Islet of Langerhans (tissue), 1 donor: ENCODE data around the gene PFKP.
A peak's percentile ranks its signal among the peaks of the same experiment; 100 is the strongest.
"Not testable (repeated sequence)": the region's sequence is repeated elsewhere in the genome, so short reads cannot be mapped to it uniquely, and the experiment has no call there.

Experiments used
- FAIRE-seq: peaks from one replicate; lab custom pipeline; 2011; peaks lifted over from hg19 to GRCh38; lab: Jason Lieb, UNC

The PFKP gene

GRCh38 chr10:3099291-3100092, 32.1 kb downstream of the PFKP start:
- FAIRE-seq: no peak

GRCh38 chr10:3100093-3100792, 32.9 kb downstream of the PFKP start:
- no peak for FAIRE-seq

- no peak for FAIRE-seq
These were observed 33.7 kb downstream of the PFKP start for GRCh38 chr10:3100856-3101640.

- FAIRE-seq: peak; percentile 93
These were observed 35.5 kb downstream of the PFKP start for GRCh38 chr10:3102720-3103427.

- FAIRE-seq: no peak
These were observed 36.3 kb downstream of the PFKP start for GRCh38 chr10:3103646-3104045.

- FAIRE-seq: no peak
These were observed 37.0 kb downstream of the PFKP start for GRCh38 chr10:3104251-3104918.

GRCh38 chr10:3105166-3105565, 37.8 kb downstream of the PFKP start:
- no peak for FAIRE-seq

- no peak for FAIRE-seq
These were observed 38.6 kb downstream of the PFKP start for GRCh38 chr10:3105905-3106304.

- FAIRE-seq: not testable (repeated sequence)
These were observed 39.0 kb downstream of the PFKP start for GRCh38 chr10:3106328-3106727.

GRCh38 chr10:3106928-3107425, 39.6 kb downstream of the PFKP start:
- FAIRE-seq: no peak

GRCh38 chr10:3107426-3107961, 40.1 kb downstream of the PFKP start:
- no peak for FAIRE-seq

- FAIRE-seq: no peak
These were observed 40.7 kb downstream of the PFKP start for GRCh38 chr10:3108033-3108432.

- no peak for FAIRE-seq
These were observed 41.3 kb downstream of the PFKP start for GRCh38 chr10:3108575-3109105.

GRCh38 chr10:3109196-3109595, 41.8 kb downstream of the PFKP start:
- no peak for FAIRE-seq

- no peak for FAIRE-seq
These were observed 42.3 kb downstream of the PFKP start for GRCh38 chr10:3109633-3110032.

- FAIRE-seq: no peak
These were observed 43.7 kb downstream of the PFKP start for GRCh38 chr10:3110782-3111620.

GRCh38 chr10:3111621-3112163, 44.3 kb downstream of the PFKP start:
- no peak for FAIRE-seq

- no peak for FAIRE-seq
These were observed 46.0 kb downstream of the PFKP start for GRCh38 chr10:3113343-3113720.

GRCh38 chr10:3115685-3116084, 48.3 kb downstream of the PFKP start:
- no peak for FAIRE-seq
